Spinal cord (tissue), 10 donors: Measurements from ENCODE around the gene TMEM208. TPM values are rescaled to one million over a fixed set of nuclear protein-coding genes. Genes with fewer than 3 reads are reported as not detected.

Experiments
- DNase-seq, 6 donors: peaks; one replicate each; pipeline versions ENCODE4 v3.0.0 to v3.0.0-alpha.2; 2013 to 2015; ENCODE audit warnings: low spot score in 6 of 6, low read depth in 4 of 6
- H3K27ac ChIP-seq: one replicate; pipeline ENCODE4 v1.5.1; 2013; ENCODE audit warnings: low read depth, low read length, control low read depth
- H3K27me3 ChIP-seq: one replicate; pipeline ENCODE4 v1.6.1; 2013; ENCODE audit warnings: low read length; ENCODE audit not compliant: control insufficient read depth, insufficient read depth
- H3K36me3 ChIP-seq: one replicate; pipeline ENCODE4 v1.6.1; 2013; ENCODE audit warnings: low read length; ENCODE audit not compliant: control insufficient read depth, insufficient read depth
- H3K4me1 ChIP-seq: one replicate; pipeline ENCODE4 v1.6.1; 2013; ENCODE audit warnings: low read length; ENCODE audit not compliant: control insufficient read depth, insufficient read depth
- H3K4me3 ChIP-seq: one replicate; pipeline ENCODE4 v1.5.1; 2013; ENCODE audit warnings: low read depth, low read length, control low read depth
- H3K9me3 ChIP-seq: one replicate; pipeline ENCODE4 v1.6.1; 2013; ENCODE audit warnings: low read length; ENCODE audit not compliant: control insufficient read depth, insufficient read depth
- WGBS: methylation state at CpG from one replicate; pipeline ENCODE4 v1.1.5; 2013; ENCODE audit warnings: missing lambda C conversion rate; ENCODE audit not compliant: insufficient coverage; 5-methylcytosine and 5-hydroxymethylcytosine counted together
- polyA plus RNA-seq, 2 donors: library from polyadenylated mRNA; unstranded; fragments of 120-200 nt; gene quantifications; one replicate each; pipeline ENCODE4 v1.2.1, GENCODE V29; 2013; ENCODE audit not compliant: insufficient read length in 2 of 2
- total RNA-seq, 2 donors: library from RNA; depleted of rRNA in 1 of 2; stranded (reverse); fragments of 120-200 nt in 1 of 2; fragments of >200 nt in 1 of 2; gene quantifications; one replicate each; pipeline versions ENCODE4 v1.2.3 to v1.2.4, GENCODE V29; 2013 to 2014
- donor health status: healthy.

TMEM208 gene
- total and polyA plus RNA-seq, 4 donors: 18.8 to 57.4 (median 45.7) TPM

- Histone ChIP-seq H3K4me3 (no peak overlapping the region), H3K4me1 (peaks cover 16% of the 10 kb centered on the region), H3K27ac (no peak overlapping the region), H3K27me3 (no peaks in the 10 kb centered on the region), H3K9me3 (no peaks in the 10 kb centered on the region), H3K36me3 (peaks cover 28% of the 10 kb centered on the region)
- DNase-seq: no peak
- WGBS: 79% methylated on average over 4 of the region's 10 CpGs
Measured at GRCh38 chr16:67241008-67241900, 14.3 kb downstream of the TMEM208 start.

- 88% methylated on average over 2 of the region's 4 CpGs for WGBS
Measured at GRCh38 chr16:67242138-67242730, 15.3 kb downstream of the TMEM208 start.

GRCh38 chr16:67243481-67243880, 16.6 kb downstream of the TMEM208 start:
- no peaks in the 10 kb centered on the region for H3K9me3 ChIP-seq
- 100% methylated on average over 3 of the region's 4 CpGs for WGBS
- no peak overlapping the region for H3K4me3 ChIP-seq
- no peaks in the 10 kb centered on the region for H3K27me3 ChIP-seq
- DNase-seq: no peak
- no peak overlapping the region for H3K27ac ChIP-seq
- peaks cover 37% of the 10 kb centered on the region for H3K4me1 ChIP-seq
- peaks cover 8% of the 10 kb centered on the region for H3K36me3 ChIP-seq

More at GRCh38 chr16:67242138-67242730, 15.3 kb downstream of the TMEM208 start:
- Histone ChIP-seq H3K27ac (no peak overlapping the region), H3K4me3 (no peak overlapping the region), H3K27me3 (no peaks in the 10 kb centered on the region), H3K9me3 (no peaks in the 10 kb centered on the region), H3K4me1 (peaks cover 25% of the 10 kb centered on the region), H3K36me3 (peaks cover 18% of the 10 kb centered on the region)
- no peak for DNase-seq

- H3K27ac ChIP-seq: peak overlapping the region; percentile 52
- H3K4me1 ChIP-seq: peaks cover 47% of the 10 kb centered on the region
- H3K4me3 ChIP-seq: no peak overlapping the region
- H3K9me3 ChIP-seq: no peaks in the 10 kb centered on the region
- DNase-seq: peak in 1 of 6 donors; percentile 41
- H3K36me3 ChIP-seq: no peaks in the 10 kb centered on the region
- peaks cover 4% of the 10 kb centered on the region for H3K27me3 ChIP-seq
- WGBS: 69% methylated on average over 3 of the region's 5 CpGs
Measured at GRCh38 chr16:67244387-67245185, 17.7 kb downstream of the TMEM208 start.

- H3K4me1 ChIP-seq: peaks cover 51% of the 10 kb centered on the region
- WGBS: 74% methylated on average over 4 of the region's 4 CpGs
- peaks cover 4% of the 10 kb centered on the region for H3K27me3 ChIP-seq
- no peaks in the 10 kb centered on the region for H3K9me3 ChIP-seq
- H3K4me3 ChIP-seq: no peak overlapping the region
- H3K27ac ChIP-seq: peak overlapping the region; percentile 87
- no peak for DNase-seq
- H3K36me3 ChIP-seq: no peaks in the 10 kb centered on the region
Measured at GRCh38 chr16:67245186-67245585, 18.3 kb downstream of the TMEM208 start.

- DNase-seq: no peak
- Histone ChIP-seq H3K27ac (peak overlapping the region; percentile 87), H3K27me3 (peaks cover 7% of the 10 kb centered on the region), H3K4me1 (peaks cover 51% of the 10 kb centered on the region), H3K4me3 (peak overlapping the region; percentile 72), H3K9me3 (no peaks in the 10 kb centered on the region), H3K36me3 (no peaks in the 10 kb centered on the region)
- 16% methylated on average over 6 of the region's 8 CpGs for WGBS
Measured at GRCh38 chr16:67245674-67246080, 18.7 kb downstream of the TMEM208 start.

- 0% methylated on average over 38 of the region's 48 CpGs for WGBS
- no peaks in the 10 kb centered on the region for H3K9me3 ChIP-seq
- peak overlapping the region; percentile 72 for H3K4me3 ChIP-seq
- H3K4me1 ChIP-seq: peaks cover 49% of the 10 kb centered on the region
- peaks cover 8% of the 10 kb centered on the region for H3K27me3 ChIP-seq
- peak in 2 of 6 donors; percentile 69 to 84 for DNase-seq
- H3K36me3 ChIP-seq: no peaks in the 10 kb centered on the region
- peak overlapping the region; percentile 87 for H3K27ac ChIP-seq
Measured at GRCh38 chr16:67246081-67246755, 19.3 kb downstream of the TMEM208 start.

GRCh38 chr16:67246756-67247191, 19.8 kb downstream of the TMEM208 start:
- Histone ChIP-seq H3K4me1 (peaks cover 48% of the 10 kb centered on the region), H3K9me3 (no peaks in the 10 kb centered on the region), H3K27ac (peak overlapping the region; percentile 87), H3K4me3 (peak overlapping the region; percentile 72), H3K36me3 (no peaks in the 10 kb centered on the region), H3K27me3 (peaks cover 8% of the 10 kb centered on the region)
- WGBS: 0% methylated on average over 26 of the region's 26 CpGs
- DNase-seq: peak in 1 of 6 donors; percentile 36
